Measurements from ENCODE around the gene ALPP. TPM values are rescaled to one million over a fixed set of nuclear protein-coding genes. Genes with fewer than 3 reads are reported as not detected.
"Not testable (repeated sequence)": the region's sequence is repeated elsewhere in the genome, so short reads cannot be mapped to it uniquely, and the experiment has no call there.

ALPP gene
- total RNA-seq, 2 donors from 2014 or later, result 0.11 to 0.37 TPM

GRCh38 chr2:232336981-232337720 lies 41.4 kb upstream of the ALPP start:
- no peak overlapping the region for H3K27ac ChIP-seq
- no peaks in the 10 kb centered on the region for H3K9me3 ChIP-seq
- no peaks in the 10 kb centered on the region for H3K27me3 ChIP-seq
- no peaks in the 10 kb centered on the region for H3K36me3 ChIP-seq
- no peak overlapping the region for H3K4me3 ChIP-seq
- H3K4me1 ChIP-seq, result no peaks in the 10 kb centered on the region
- TF ChIP-seq, protein P1, sequence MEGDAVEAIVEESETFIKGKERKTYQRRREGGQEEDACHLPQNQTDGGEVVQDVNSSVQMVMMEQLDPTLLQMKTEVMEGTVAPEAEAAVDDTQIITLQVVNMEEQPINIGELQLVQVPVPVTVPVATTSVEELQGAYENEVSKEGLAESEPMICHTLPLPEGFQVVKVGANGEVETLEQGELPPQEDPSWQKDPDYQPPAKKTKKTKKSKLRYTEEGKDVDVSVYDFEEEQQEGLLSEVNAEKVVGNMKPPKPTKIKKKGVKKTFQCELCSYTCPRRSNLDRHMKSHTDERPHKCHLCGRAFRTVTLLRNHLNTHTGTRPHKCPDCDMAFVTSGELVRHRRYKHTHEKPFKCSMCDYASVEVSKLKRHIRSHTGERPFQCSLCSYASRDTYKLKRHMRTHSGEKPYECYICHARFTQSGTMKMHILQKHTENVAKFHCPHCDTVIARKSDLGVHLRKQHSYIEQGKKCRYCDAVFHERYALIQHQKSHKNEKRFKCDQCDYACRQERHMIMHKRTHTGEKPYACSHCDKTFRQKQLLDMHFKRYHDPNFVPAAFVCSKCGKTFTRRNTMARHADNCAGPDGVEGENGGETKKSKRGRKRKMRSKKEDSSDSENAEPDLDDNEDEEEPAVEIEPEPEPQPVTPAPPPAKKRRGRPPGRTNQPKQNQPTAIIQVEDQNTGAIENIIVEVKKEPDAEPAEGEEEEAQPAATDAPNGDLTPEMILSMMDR (IDR thresholded peaks at IDR 0.05), result no peak
- DNase-seq, result no peak
- no peak overlapping the region for H3K9ac ChIP-seq (ENCODE audit: low read depth in 2 of 2, low read length in 2 of 2)
- intact Hi-C loops (cut with DNase I), result no loop called here

- intact Hi-C loops (cut with DNase I); H3K9ac ChIP-seq (ENCODE audit: low read depth in 2 of 2, low read length in 2 of 2); DNase-seq; H3K27me3 ChIP-seq; H3K36me3 ChIP-seq; H3K27ac ChIP-seq; H3K4me1 ChIP-seq; H3K4me3 ChIP-seq; H3K9me3 ChIP-seq: not testable (repeated sequence)
These were observed 40.3 kb upstream of the ALPP start for GRCh38 chr2:232338094-232338758.

GRCh38 chr2:232338759-232339106 lies 39.8 kb upstream of the ALPP start:
- no peaks in the 10 kb centered on the region for H3K9me3 ChIP-seq
- no peaks in the 10 kb centered on the region for H3K4me1 ChIP-seq
- no peaks in the 10 kb centered on the region for H3K27me3 ChIP-seq
- DNase-seq, result no peak
- TF ChIP-seq, protein P1 (IDR thresholded peaks at IDR 0.05), result no peak
- no peak overlapping the region for H3K4me3 ChIP-seq
- H3K9ac ChIP-seq (ENCODE audit: low read depth in 2 of 2, low read length in 2 of 2), result no peak overlapping the region
- intact Hi-C loops (cut with DNase I), result no loop called here
- no peaks in the 10 kb centered on the region for H3K36me3 ChIP-seq
- H3K27ac ChIP-seq, result no peak overlapping the region

- TF ChIP-seq, protein P1 (IDR thresholded peaks at IDR 0.05), result no peak
- Histone ChIP-seq H3K27me3 (no peaks in the 10 kb centered on the region), H3K9ac (ENCODE audit: low read depth in 2 of 2, low read length in 2 of 2) (no peak overlapping the region), H3K36me3 (no peaks in the 10 kb centered on the region), H3K9me3 (no peaks in the 10 kb centered on the region), H3K4me3 (no peak overlapping the region), H3K4me1 (no peaks in the 10 kb centered on the region), H3K27ac (no peak overlapping the region)
- intact Hi-C loops (cut with DNase I), result no loop called here
- DNase-seq, result no peak
These were observed 39.1 kb upstream of the ALPP start for GRCh38 chr2:232339121-232340081.

DNA sequence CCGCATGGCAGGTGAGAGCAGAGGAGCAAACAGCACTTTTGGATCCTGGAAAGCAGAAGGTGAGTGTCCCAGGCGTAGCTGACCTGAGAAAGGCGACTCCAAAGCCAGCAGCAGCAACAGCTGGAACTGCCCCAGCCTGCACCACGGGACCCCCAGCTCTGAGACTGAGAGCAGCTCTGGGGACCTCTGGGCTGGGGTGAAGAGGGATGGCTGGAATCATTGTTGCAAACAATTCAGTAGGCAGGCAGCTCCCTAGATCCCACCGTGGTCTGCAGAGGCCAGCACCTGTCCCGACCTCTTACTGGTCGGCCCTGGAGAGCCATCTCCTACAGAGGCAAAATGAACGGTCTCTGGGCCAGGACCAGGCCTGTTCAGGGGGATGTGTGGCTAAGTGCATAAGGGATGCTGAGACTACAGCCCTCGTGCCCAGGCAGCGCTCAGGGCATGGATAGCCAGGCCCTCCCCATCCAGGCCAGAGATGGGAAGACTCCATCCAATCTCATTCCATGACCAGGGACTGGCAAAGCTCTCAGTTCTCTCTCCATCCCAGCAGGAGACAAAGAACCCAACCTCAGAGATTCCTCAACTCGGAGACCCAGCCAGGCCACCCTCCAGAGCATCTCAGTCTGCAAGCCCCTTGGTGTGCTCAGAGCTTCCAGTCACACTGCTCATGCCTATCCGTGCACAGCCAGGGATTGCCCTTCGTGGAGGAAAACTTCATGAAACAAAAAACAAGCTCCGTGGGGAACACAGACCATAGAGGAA lies 38.2 kb upstream of the ALPP start:
- no peak overlapping the region for H3K27ac ChIP-seq
- no peak overlapping the region for H3K9ac ChIP-seq (ENCODE audit: low read depth in 2 of 2, low read length in 2 of 2)
- DNase-seq, result no peak
- H3K27me3 ChIP-seq, result no peaks in the 10 kb centered on the region
- H3K4me3 ChIP-seq, result no peak overlapping the region
- TF ChIP-seq, protein P1 (IDR thresholded peaks at IDR 0.05), result no peak
- intact Hi-C loops (cut with DNase I), result no loop called here
- no peaks in the 10 kb centered on the region for H3K36me3 ChIP-seq
- H3K4me1 ChIP-seq, result no peaks in the 10 kb centered on the region
- no peaks in the 10 kb centered on the region for H3K9me3 ChIP-seq
